IPS-20b (cell line): ENCODE measurements around the gene IFI16.

Experiments used
- H3K27ac ChIP-seq: one replicate; pipeline ENCODE4 v1.5.1; 2013; ENCODE audit warnings: low read length
- H3K27me3 ChIP-seq: 2 replicates; pipeline ENCODE4 v1.6.1; 2013; ENCODE audit warnings: mild to moderate bottlenecking, low read length, inconsistent platforms; ENCODE audit not compliant: insufficient read depth
- H3K36me3 ChIP-seq: 2 replicates; pipeline ENCODE4 v1.6.1; 2013; ENCODE audit warnings: low read depth, mild to moderate bottlenecking, inconsistent platforms, low read length, moderate library complexity; ENCODE audit not compliant: insufficient read depth
- H3K4me1 ChIP-seq: 2 replicates; pipeline ENCODE4 v1.6.1; 2013; ENCODE audit warnings: mild to moderate bottlenecking, control low read depth, inconsistent platforms, low read length, moderate library complexity; ENCODE audit not compliant: insufficient read depth
- H3K4me3 ChIP-seq: 2 replicates; pipeline ENCODE4 v1.5.1; 2013; ENCODE audit warnings: mild to moderate bottlenecking, low read length, inconsistent platforms
- H3K9ac ChIP-seq: 2 replicates; pipeline ENCODE4 v1.6.1; 2013; ENCODE audit warnings: low read depth, mild to moderate bottlenecking, inconsistent platforms, low read length, moderate library complexity
- H3K9me3 ChIP-seq: 2 replicates; pipeline ENCODE4 v1.6.1; 2013; ENCODE audit warnings: mild to moderate bottlenecking, low read depth, low read length, inconsistent platforms; ENCODE audit not compliant: insufficient read depth

Gene IFI16

DNA sequence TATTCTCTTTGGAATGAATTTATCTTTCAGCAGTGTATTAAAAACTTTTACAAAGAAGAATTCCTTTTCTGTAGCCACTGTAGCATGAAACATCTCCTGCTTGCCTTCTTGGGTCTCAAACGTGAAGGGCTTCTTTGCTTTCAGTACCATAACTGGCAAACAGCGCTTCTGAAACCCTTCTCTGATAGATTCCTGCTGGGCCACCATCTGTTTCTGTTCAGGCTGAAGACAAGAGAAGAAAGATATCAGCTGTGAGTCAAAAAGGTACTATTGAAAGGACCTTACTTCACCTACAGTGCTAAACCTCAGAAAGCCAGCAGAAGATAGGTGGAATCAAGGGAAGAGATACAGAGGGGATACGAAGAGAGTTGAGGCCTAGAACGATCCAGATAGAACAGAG, 56.4 kb downstream of the IFI16 start:
- H3K27me3 ChIP-seq, result no peaks in the 10 kb centered on the region
- no peaks in the 10 kb centered on the region for H3K9me3 ChIP-seq
- H3K4me3 ChIP-seq, result no peak overlapping the region
- no peak overlapping the region for H3K9ac ChIP-seq
- H3K4me1 ChIP-seq, result peaks cover 3% of the 10 kb centered on the region; the same call in 1 of the 2 replicates
- H3K27ac ChIP-seq, result no peak overlapping the region
- no peaks in the 10 kb centered on the region for H3K36me3 ChIP-seq

- peaks cover 3% of the 10 kb centered on the region; the same call in 1 of the 2 replicates for H3K4me1 ChIP-seq
- no peaks in the 10 kb centered on the region for H3K27me3 ChIP-seq
- H3K36me3 ChIP-seq, result no peaks in the 10 kb centered on the region
- H3K9me3 ChIP-seq, result no peaks in the 10 kb centered on the region
- H3K27ac ChIP-seq, result no peak overlapping the region
- no peak overlapping the region for H3K4me3 ChIP-seq
- H3K9ac ChIP-seq, result no peak overlapping the region
These were observed 58.3 kb downstream of the IFI16 start for GRCh38 chr1:159067699-159068621.

- H3K9ac ChIP-seq, result no peak overlapping the region
- H3K4me1 ChIP-seq, result peaks cover 3% of the 10 kb centered on the region; the same call in 1 of the 2 replicates
- no peak overlapping the region for H3K27ac ChIP-seq
- no peak overlapping the region for H3K4me3 ChIP-seq
- no peaks in the 10 kb centered on the region for H3K27me3 ChIP-seq
- H3K36me3 ChIP-seq, result no peaks in the 10 kb centered on the region
- H3K9me3 ChIP-seq, result no peaks in the 10 kb centered on the region
These were observed 59.2 kb downstream of the IFI16 start for GRCh38 chr1:159068886-159069285.

DNA sequence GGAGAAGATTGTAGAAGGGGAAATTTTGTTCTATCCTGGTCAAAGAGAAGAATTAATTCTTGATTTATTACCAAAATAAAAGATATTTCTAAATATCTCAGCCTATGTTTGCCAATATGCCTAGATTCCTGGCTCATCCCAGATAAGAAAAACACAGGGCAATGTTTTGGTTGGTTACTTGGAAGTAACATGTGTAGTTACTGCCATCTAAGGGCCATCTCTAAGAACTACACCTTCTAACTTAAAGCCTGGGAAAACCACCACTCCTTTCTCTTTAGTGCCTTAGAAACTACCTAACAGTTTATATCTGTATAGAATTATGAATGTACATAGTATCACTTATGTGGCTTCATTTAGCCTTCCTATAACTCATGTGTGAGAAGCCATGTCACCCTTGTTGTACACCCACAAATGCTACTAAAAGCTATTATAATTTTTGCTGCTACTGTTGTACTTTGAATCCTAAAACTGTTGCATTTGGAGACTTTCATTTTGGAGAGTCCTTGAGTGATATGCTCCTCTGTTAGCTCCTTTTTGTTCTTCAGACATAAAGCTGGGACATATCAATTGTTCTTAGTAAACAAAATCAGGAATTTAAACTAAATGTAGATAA, 62.4 kb downstream of the IFI16 start:
- H3K27ac ChIP-seq, result no peak overlapping the region

DNA sequence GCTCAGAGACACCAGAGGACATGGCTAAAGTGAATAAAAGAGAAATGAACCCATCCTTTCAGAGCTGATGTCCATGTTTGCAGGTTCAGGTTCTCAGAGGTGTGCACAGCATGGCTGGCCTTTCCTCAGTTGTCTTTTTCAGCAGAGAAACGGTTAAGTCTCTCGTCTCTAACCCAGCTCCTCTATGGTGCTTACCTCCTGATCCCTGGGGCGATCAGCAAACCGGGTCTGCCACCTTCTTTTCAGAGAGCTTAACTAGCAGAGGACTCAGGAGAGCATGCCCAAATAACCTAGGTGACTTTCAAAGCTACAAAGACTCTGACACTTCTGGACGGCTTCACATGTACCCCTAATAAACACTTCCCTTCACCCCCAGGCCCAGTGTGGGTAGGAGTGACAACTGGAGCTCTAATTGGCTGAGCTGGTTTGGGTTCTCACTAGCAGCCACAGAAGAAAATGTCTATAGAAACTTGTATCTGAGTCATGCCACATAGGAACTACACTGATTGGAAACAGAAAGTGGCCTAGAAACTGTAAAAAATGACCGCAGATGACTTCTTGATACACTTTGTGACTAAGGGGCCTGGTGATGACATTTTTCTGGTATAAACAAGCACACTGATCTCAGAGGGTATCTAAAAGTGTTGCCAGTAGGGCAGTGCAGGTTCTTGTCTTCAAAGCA, 66.9 kb downstream of the IFI16 start, which contains the start of gene AIM2:
AIM2 (minus strand) TSS at position 329 of the 682 bp plus-strand sequence. CDS start 3,267 bp downstream, outside the sequence.
- H3K27ac ChIP-seq, result no peak within 1 kb of the TSS

More for the DNA sequence above, 62.4 kb downstream of the IFI16 start:
- H3K4me1 ChIP-seq, result peaks cover 3% of the 10 kb centered on the region; the same call in 1 of the 2 replicates
- H3K9me3 ChIP-seq, result no peaks in the 10 kb centered on the region
- no peak overlapping the region for H3K4me3 ChIP-seq
- no peaks in the 10 kb centered on the region for H3K27me3 ChIP-seq
- H3K36me3 ChIP-seq, result no peaks in the 10 kb centered on the region
- no peak overlapping the region for H3K9ac ChIP-seq

GRCh38 chr1:159077120-159077961, 67.6 kb downstream of the IFI16 start:
- no peak overlapping the region for H3K9ac ChIP-seq
- H3K4me1 ChIP-seq, result no peaks in the 10 kb centered on the region
- H3K4me3 ChIP-seq, result no peak overlapping the region
- H3K27ac ChIP-seq, result no peak overlapping the region
- H3K27me3 ChIP-seq, result no peaks in the 10 kb centered on the region
- no peaks in the 10 kb centered on the region for H3K9me3 ChIP-seq
- H3K36me3 ChIP-seq, result no peaks in the 10 kb centered on the region

More for the DNA sequence above, 66.9 kb downstream of the IFI16 start, which contains the start of gene AIM2:
- no peak within 1 kb of the TSS for H3K4me3 ChIP-seq
- no peak within 1 kb of the TSS for H3K9ac ChIP-seq
- no peaks in the 10 kb centered on the region for H3K4me1 ChIP-seq
- H3K9me3 ChIP-seq, result no peaks in the 10 kb centered on the region
- H3K36me3 ChIP-seq, result no peaks in the 10 kb centered on the region
- no peaks in the 10 kb centered on the region for H3K27me3 ChIP-seq

GRCh38 chr1:159079525-159079924, 69.8 kb downstream of the IFI16 start:
- H3K4me1 ChIP-seq, result no peaks in the 10 kb centered on the region
- H3K36me3 ChIP-seq, result no peaks in the 10 kb centered on the region
- no peak overlapping the region for H3K27ac ChIP-seq
- H3K9ac ChIP-seq, result no peak overlapping the region
- H3K27me3 ChIP-seq, result no peaks in the 10 kb centered on the region
- H3K4me3 ChIP-seq, result no peak overlapping the region
- no peaks in the 10 kb centered on the region for H3K9me3 ChIP-seq

DNA sequence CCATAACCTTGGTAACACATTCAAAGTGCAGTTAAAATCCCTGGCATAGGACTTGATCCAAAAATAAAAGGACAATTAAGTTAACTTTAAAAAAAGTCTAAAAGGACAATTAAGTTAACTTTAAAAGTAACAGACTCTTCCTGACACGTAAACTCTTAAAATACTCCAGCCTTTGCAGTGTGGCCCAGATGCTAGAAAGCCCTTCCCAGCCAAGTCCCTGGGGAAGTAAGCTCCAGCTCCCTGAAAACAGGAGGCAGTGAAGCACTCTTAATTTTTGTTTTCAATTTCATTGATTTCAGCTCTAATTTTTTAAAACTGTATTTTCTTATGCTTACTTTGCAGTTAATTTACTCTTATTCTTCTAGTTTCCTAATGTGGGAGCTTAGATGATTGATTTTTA, 71.9 kb downstream of the IFI16 start:
- Histone ChIP-seq H3K9ac (no peak overlapping the region), H3K4me1 (no peaks in the 10 kb centered on the region), H3K27me3 (no peaks in the 10 kb centered on the region), H3K9me3 (no peaks in the 10 kb centered on the region), H3K36me3 (no peaks in the 10 kb centered on the region), H3K4me3 (no peak overlapping the region), H3K27ac (no peak overlapping the region)

GRCh38 chr1:159083013-159083412, 73.3 kb downstream of the IFI16 start:
- Histone ChIP-seq H3K27me3 (no peaks in the 10 kb centered on the region), H3K27ac (no peak overlapping the region), H3K9me3 (no peaks in the 10 kb centered on the region), H3K4me3 (no peak overlapping the region), H3K4me1 (no peaks in the 10 kb centered on the region), H3K36me3 (no peaks in the 10 kb centered on the region), H3K9ac (no peak overlapping the region)

DNA sequence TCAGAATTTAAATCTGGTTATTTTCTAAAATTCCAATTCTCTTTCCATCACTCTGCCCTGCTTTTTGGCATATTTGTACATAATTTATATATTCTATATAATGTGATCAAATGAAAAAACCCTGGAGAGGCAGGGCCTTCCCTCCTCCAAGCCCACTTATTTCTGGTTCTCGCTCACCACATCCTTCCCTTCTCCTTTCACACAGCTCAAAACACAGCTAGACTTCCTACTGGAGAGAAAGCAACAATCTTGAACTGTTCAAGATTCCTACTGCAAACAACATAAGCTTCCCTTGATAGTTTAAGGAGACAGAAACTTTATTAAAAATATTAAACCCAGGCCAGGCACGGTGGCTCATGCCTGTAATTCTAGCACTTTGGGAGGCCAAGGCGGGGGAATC, 74.4 kb downstream of the IFI16 start:
- H3K9ac ChIP-seq, result no peak overlapping the region
- H3K4me1 ChIP-seq, result no peaks in the 10 kb centered on the region
- H3K36me3 ChIP-seq, result no peaks in the 10 kb centered on the region
- H3K27ac ChIP-seq, result no peak overlapping the region
- no peak overlapping the region for H3K4me3 ChIP-seq
- no peaks in the 10 kb centered on the region for H3K27me3 ChIP-seq
- H3K9me3 ChIP-seq, result no peaks in the 10 kb centered on the region

DNA sequence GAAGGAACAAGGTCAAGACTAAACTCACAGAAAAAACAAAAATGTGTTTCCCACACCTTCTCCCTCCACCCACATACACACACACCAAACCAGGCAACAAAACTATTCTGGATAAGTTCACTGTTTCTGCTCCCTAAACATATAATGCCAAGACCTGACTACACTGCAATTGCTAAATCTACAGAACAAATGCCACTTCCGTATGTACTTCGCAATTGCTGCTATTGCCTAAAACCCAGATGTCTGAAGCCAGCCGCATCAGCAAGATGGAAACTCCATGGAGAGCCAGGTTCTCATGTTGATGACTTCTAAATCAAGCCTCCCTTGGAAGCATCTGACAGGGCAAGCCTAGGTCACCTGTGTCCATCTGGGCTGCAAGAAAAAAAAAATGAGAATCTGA, 75.2 kb downstream of the IFI16 start:
- Histone ChIP-seq H3K4me1 (no peaks in the 10 kb centered on the region), H3K4me3 (no peak overlapping the region), H3K36me3 (no peaks in the 10 kb centered on the region), H3K9ac (no peak overlapping the region), H3K27ac (no peak overlapping the region), H3K27me3 (no peaks in the 10 kb centered on the region), H3K9me3 (no peaks in the 10 kb centered on the region)
